Neural progenitor cell (in vitro differentiated cells): ENCODE measurements around the gene UGT2B17.

Experiments
- EZH2 ChIP-seq: fragments of 200-600 bp; sonication (generic); IDR thresholded peaks from 2 replicates; pipeline ENCODE4 v1.6.1; 2017; ENCODE audit warnings: antibody characterized with exemption, mild to moderate bottlenecking, moderate library complexity
- EZH2phosphoT487 ChIP-seq: fragments of 200-600 bp; sonication (generic); IDR thresholded peaks from 2 replicates; pipeline ENCODE4 v1.6.1; 2017; ENCODE audit warnings: antibody characterized with exemption
- TF ChIP-seq, protein P1 (sequence below): fragments of 200-600 bp; sonication (generic); IDR thresholded peaks from 2 replicates; pipeline ENCODE4 v1.5.1; 2017; ENCODE audit warnings: antibody characterized with exemption, mild to moderate bottlenecking

DNA sequence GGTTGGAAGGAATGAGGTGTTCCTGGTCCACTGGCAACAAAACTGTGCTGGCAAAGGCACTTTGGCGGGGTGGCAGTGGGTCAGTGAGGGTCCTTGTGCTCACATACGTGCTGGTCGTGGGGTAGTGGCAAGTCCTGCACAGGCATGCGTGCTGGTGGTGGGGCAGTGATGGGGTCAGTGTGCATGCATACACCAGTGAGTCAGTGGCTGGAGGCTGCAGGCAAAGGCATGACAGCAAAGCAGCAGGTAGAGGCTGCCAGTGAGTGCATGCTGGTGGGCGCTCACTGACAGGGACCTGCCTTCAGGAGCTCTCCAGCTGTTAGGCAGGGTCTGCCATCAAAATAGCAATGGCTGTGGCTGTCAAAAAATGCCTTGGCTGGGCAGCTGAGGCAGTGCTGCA, 86.8 kb downstream of the UGT2B17 start:
- TF ChIP-seq, protein P1, sequence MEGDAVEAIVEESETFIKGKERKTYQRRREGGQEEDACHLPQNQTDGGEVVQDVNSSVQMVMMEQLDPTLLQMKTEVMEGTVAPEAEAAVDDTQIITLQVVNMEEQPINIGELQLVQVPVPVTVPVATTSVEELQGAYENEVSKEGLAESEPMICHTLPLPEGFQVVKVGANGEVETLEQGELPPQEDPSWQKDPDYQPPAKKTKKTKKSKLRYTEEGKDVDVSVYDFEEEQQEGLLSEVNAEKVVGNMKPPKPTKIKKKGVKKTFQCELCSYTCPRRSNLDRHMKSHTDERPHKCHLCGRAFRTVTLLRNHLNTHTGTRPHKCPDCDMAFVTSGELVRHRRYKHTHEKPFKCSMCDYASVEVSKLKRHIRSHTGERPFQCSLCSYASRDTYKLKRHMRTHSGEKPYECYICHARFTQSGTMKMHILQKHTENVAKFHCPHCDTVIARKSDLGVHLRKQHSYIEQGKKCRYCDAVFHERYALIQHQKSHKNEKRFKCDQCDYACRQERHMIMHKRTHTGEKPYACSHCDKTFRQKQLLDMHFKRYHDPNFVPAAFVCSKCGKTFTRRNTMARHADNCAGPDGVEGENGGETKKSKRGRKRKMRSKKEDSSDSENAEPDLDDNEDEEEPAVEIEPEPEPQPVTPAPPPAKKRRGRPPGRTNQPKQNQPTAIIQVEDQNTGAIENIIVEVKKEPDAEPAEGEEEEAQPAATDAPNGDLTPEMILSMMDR = no peak
- TF ChIP-seq EZH2 (no peak), EZH2phosphoT487 (no peak)
